ENCODE measurements around the gene LAMB1.
"Not testable (repeated sequence)": the region's sequence is repeated elsewhere in the genome, so short reads cannot be mapped to it uniquely, and the experiment has no call there.

The LAMB1 gene

GRCh38 chr7:107909445-107909844 is 93.5 kb downstream of the LAMB1 start:
- peak; percentile 30 for DNase-seq

GRCh38 chr7:107907790-107908189 is 95.2 kb downstream of the LAMB1 start:
- no peak for DNase-seq

GRCh38 chr7:107902381-107902780 is 100.6 kb downstream of the LAMB1 start:
- DNase-seq = no peak

- DNase-seq = no peak
These were observed 102.4 kb downstream of the LAMB1 start for GRCh38 chr7:107900496-107901015.

- DNase-seq = no peak
These were observed 103.9 kb downstream of the LAMB1 start for GRCh38 chr7:107898997-107899594.

- DNase-seq = not testable (repeated sequence)
These were observed 110.6 kb downstream of the LAMB1 start for GRCh38 chr7:107892367-107892741.

GRCh38 chr7:107891636-107892366 is 111.2 kb downstream of the LAMB1 start:
- DNase-seq = peak; percentile 36

- DNase-seq = peak; percentile 96
These were observed 111.9 kb downstream of the LAMB1 start, which contains the start of gene DLD for GRCh38 chr7:107890962-107891635. Gene DLD (plus strand): TSS chr7:107891183. CDS start chr7:107891251, 68 bp downstream.

GRCh38 chr7:107890493-107890961 is 112.4 kb downstream of the LAMB1 start:
- DNase-seq = no peak

GRCh38 chr7:107889992-107890391 is 113.0 kb downstream of the LAMB1 start:
- DNase-seq = no peak

GRCh38 chr7:107887827-107888226 is 115.1 kb downstream of the LAMB1 start:
- DNase-seq = not testable (repeated sequence)

GRCh38 chr7:107884066-107884818 is 118.7 kb downstream of the LAMB1 start:
- DNase-seq = no peak

- no peak for DNase-seq
These were observed 120.2 kb downstream of the LAMB1 start for GRCh38 chr7:107882766-107883165.

GRCh38 chr7:107879400-107880035 is 123.4 kb downstream of the LAMB1 start:
- DNase-seq = peak; percentile 67

GRCh38 chr7:107878636-107879035 is 124.3 kb downstream of the LAMB1 start:
- DNase-seq = peak; percentile 54

GRCh38 chr7:107877731-107878382 is 125.1 kb downstream of the LAMB1 start:
- DNase-seq = no peak

- no peak for DNase-seq
These were observed 126.0 kb downstream of the LAMB1 start for GRCh38 chr7:107876916-107877315.

GRCh38 chr7:107874605-107875446 is 128.1 kb downstream of the LAMB1 start:
- peak; percentile 70 for DNase-seq

- no peak for DNase-seq
These were observed 128.8 kb downstream of the LAMB1 start for GRCh38 chr7:107874111-107874510.

Data from activated CD4-positive, alpha-beta T cell treated with anti-CD3 and anti-CD28 coated beads, Interleukin-10, Interleukin-2, amounts not matched to agents 100 ng/mL and 50 ng/mL, durations not matched to agents 16 hours and 8 hours (primary cell).